HEK293T (cell line): Measurements from ENCODE around the gene IVNS1ABP.
A peak's percentile ranks its signal among the peaks of the same experiment; 100 is the strongest.
"Not testable (repeated sequence)": the region's sequence is repeated elsewhere in the genome, so short reads cannot be mapped to it uniquely, and the experiment has no call there.

Experiments used
- CTCF ChIA-PET: fragments of 350-600 bp; formaldehyde crosslinking; extraction: SDS; loops from one replicate; lab custom pipeline; 2021; ENCODE audit warnings: antibody characterized with exemption, inconsistent platforms; lab: Yijun Ruan, JAX
- POLR2A ChIA-PET: fragments of 350-600 bp; formaldehyde crosslinking; extraction: SDS; loops from one replicate; lab custom pipeline; 2020; ENCODE audit warnings: antibody characterized with exemption, inconsistent platforms; lab: Yijun Ruan, JAX
- DNase-seq: peaks from one replicate; pipeline ENCODE4 v3.0.0; 2012; ENCODE audit warnings: mixed read lengths; ENCODE audit errors: extremely low spot score
- ARNT ChIP-seq: fragments of 450-650 bp; IDR thresholded peaks from 2 replicates; pipeline ENCODE4 v1.6.1; 2017; ENCODE audit warnings: mild to moderate bottlenecking
- BHLHE40 ChIP-seq: fragments of 450-650 bp; IDR thresholded peaks from 2 replicates; pipeline ENCODE4 v1.6.1; 2016; ENCODE audit warnings: mild to moderate bottlenecking, moderate library complexity, borderline replicate concordance
- CTBP1 ChIP-seq: fragments of 450-650 bp; IDR thresholded peaks from 2 replicates; pipeline ENCODE4 v1.6.1; 2016; ENCODE audit warnings: borderline replicate concordance
- ELF4 ChIP-seq: fragments of 450-650 bp; IDR thresholded peaks from 2 replicates; pipeline ENCODE4 v1.6.1; 2017; ENCODE audit warnings: antibody characterized with exemption
- FOXA1 ChIP-seq: fragments of 450-650 bp; IDR thresholded peaks from 2 replicates; pipeline ENCODE4 v1.6.1; 2016; ENCODE audit warnings: mild to moderate bottlenecking
- FOXK2 ChIP-seq: fragments of 450-650 bp; IDR thresholded peaks from 2 replicates; pipeline ENCODE4 v1.6.1; 2016; ENCODE audit warnings: mild to moderate bottlenecking
- FOXM1 ChIP-seq: fragments of 450-650 bp; IDR thresholded peaks from 2 replicates; pipeline ENCODE4 v1.6.1; 2017; ENCODE audit warnings: mild to moderate bottlenecking, borderline replicate concordance
- HDGF ChIP-seq: fragments of 450-650 bp; IDR thresholded peaks from 2 replicates; pipeline ENCODE4 v1.6.1; 2017; ENCODE audit warnings: antibody characterized with exemption, borderline replicate concordance
- L3MBTL2 ChIP-seq: fragments of 450-650 bp; conservative IDR thresholded peaks from 2 replicates; pipeline ENCODE4 v1.6.1; 2016; ENCODE audit warnings: mild to moderate bottlenecking
- LEF1 ChIP-seq: fragments of 450-650 bp; IDR thresholded peaks from 2 replicates; pipeline ENCODE4 v1.6.1; 2017; ENCODE audit warnings: mild to moderate bottlenecking, borderline replicate concordance
- NFRKB ChIP-seq: fragments of 450-650 bp; IDR thresholded peaks from 2 replicates; pipeline ENCODE4 v1.6.1; 2016; ENCODE audit warnings: mild to moderate bottlenecking, moderate library complexity
- SP1 ChIP-seq: fragments of 450-650 bp; IDR thresholded peaks from 2 replicates; pipeline ENCODE4 v1.6.1; 2017
- SUZ12 ChIP-seq: fragments of 450-650 bp; IDR thresholded peaks from 2 replicates; pipeline ENCODE4 v1.6.1; 2016; ENCODE audit warnings: mild to moderate bottlenecking
- TARDBP ChIP-seq: fragments of 450-650 bp; IDR thresholded peaks from 2 replicates; pipeline ENCODE4 v1.6.1; 2016
- ZNF384 ChIP-seq: fragments of 450-650 bp; IDR thresholded peaks from 2 replicates; pipeline ENCODE4 v1.6.1; 2016
- TF ChIP-seq, protein P1 (sequence below): fragments of 450-650 bp; IDR thresholded peaks from 2 replicates; pipeline ENCODE4 v1.6.1; 2016

IVNS1ABP gene

DNA sequence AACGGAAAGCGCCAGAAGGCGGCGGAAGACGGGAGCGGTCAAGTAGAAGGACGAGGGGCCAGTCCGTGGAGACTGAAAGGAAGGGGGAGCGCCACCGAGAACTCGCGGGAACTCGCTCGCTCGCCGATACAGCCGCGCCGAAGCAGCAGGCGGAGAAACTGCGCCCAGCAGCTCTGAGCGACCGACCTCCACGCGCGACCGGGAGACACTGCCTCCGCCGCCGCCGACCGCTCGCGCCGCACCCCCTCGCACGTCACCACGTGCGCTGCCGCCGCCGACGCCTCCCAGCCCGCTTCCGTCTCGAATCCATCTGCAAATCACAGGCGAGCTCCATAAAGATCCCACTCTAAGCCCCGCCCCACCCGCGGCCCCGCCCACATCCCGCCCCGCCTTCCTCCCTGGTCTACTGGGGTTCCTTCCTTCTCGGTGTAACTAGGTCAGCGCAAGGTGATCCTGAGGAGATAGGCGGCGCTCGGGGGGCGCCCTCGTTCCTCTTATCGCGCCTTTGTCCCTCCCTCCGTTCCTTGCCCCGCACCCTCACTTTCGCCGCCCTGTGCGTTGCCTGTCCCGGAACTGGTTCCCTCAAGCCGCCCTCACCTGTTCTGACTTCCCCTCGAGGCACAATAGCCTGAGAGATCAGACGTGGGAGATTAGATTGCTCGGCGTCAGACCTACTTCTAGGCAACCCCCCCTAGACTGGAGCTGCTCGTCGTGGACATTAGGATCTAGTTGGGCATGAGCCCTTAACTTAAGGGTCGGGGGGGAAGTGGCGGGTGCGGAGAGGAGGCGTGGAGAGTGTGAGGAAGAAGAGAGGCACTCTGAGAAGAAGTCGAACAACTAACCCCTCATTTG lies at the start of gene IVNS1ABP:
Gene IVNS1ABP (minus strand): TSS at position 210 of the 852 bp plus-strand sequence. CDS start 7,750 bp downstream, outside the sequence.
- peak; percentile 95 for DNase-seq
- TF ChIP-seq NFRKB (no peak), CTBP1 (no peak), FOXM1 (peak; percentile 39; the same call in 1 of the 2 replicates), ZNF384 (no peak), SUZ12 (no peak), SP1 (no peak), ARNT (no peak), FOXA1 (no peak), L3MBTL2 (peak; percentile 94), ELF4 (peak; percentile 51), LEF1 (no peak), BHLHE40 (no peak), FOXK2 (no peak), TARDBP (peak; percentile 74; the same call in 1 of the 2 replicates), HDGF (no peak)
- TF ChIP-seq, protein P1, sequence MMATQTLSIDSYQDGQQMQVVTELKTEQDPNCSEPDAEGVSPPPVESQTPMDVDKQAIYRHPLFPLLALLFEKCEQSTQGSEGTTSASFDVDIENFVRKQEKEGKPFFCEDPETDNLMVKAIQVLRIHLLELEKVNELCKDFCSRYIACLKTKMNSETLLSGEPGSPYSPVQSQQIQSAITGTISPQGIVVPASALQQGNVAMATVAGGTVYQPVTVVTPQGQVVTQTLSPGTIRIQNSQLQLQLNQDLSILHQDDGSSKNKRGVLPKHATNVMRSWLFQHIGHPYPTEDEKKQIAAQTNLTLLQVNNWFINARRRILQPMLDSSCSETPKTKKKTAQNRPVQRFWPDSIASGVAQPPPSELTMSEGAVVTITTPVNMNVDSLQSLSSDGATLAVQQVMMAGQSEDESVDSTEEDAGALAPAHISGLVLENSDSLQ: no peak
- POLR2A ChIA-PET: interaction anchor here (0.6 to 1.5 kb wide), 3 partner anchors 18 to 329 kb away, joined by 3 to 5 read pairs (median 3); no protein-coding TSS in a partner anchor
- CTCF ChIA-PET: interaction anchor here (0.6 to 1.4 kb wide), 3 partner anchors 18 to 747 kb away, joined by 3 read pairs; no protein-coding TSS in a partner anchor

DNA sequence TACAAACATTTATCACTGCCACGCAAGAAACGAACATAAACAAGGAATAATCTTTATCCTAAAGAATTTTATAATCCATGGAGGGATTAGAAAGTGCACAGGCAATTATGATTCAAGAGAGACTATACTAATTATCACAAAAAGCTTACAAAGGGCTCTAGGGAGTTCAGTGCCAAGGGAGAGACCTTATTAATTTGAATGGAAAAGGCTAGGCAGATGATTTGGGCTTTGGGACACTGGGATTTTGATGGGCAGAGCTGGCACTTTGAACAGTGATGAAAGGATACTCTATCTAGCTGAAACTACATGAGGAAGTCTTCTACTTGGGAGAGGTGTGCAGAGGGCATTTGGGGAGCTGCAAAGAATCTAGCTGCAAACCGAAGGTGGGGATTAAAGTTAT lies 48.9 kb upstream of the IVNS1ABP start:
- POLR2A ChIA-PET: no interaction called here
- CTCF ChIA-PET: no interaction called here
- TF ChIP-seq FOXM1: no peak
- no peak for TF ChIP-seq TARDBP
- no peak for TF ChIP-seq NFRKB
- no peak for TF ChIP-seq SUZ12
- no peak for TF ChIP-seq ELF4
- no peak for TF ChIP-seq CTBP1
- no peak for TF ChIP-seq FOXK2
- no peak for TF ChIP-seq ZNF384
- no peak for TF ChIP-seq FOXA1
- no peak for TF ChIP-seq LEF1
- TF ChIP-seq L3MBTL2: no peak
- TF ChIP-seq SP1: no peak
- no peak for TF ChIP-seq BHLHE40
- DNase-seq: no peak

DNA sequence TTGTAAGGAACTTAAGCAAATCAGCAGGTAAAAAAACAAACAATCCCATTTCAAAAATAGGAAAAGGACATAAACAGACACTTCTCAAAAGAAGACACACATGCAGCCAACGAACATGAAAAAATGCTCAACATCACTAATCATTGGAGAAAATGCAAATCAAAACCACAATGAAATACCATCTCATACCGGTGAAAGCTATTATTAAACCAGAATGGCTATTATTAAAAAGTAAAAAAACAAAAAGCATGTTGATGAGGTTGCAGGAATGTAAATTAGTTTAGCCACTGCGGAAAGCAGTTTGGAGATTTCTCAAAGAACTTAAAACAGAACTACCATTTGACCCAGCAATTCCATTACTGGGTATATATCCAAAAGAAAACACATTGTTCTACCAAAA lies 47.5 kb upstream of the IVNS1ABP start:
- DNase-seq, CTCF ChIA-PET, POLR2A ChIA-PET: not testable (repeated sequence)

GRCh38 chr1:185363205-185363604 lies 46.2 kb upstream of the IVNS1ABP start:
- POLR2A ChIA-PET: no interaction called here
- TF ChIP-seq FOXM1 (no peak), FOXK2 (no peak), NFRKB (no peak), SUZ12 (no peak), BHLHE40 (no peak), TARDBP (no peak), HDGF (no peak), ELF4 (no peak), ZNF384 (no peak), FOXA1 (no peak), L3MBTL2 (no peak), SP1 (no peak), CTBP1 (no peak)
- CTCF ChIA-PET: no interaction called here

GRCh38 chr1:185360714-185361113 lies 43.7 kb upstream of the IVNS1ABP start:
- TF ChIP-seq L3MBTL2 (no peak), HDGF (no peak), TARDBP (no peak), CTBP1 (no peak), ELF4 (no peak), FOXM1 (no peak), ARNT (no peak)
- TF ChIP-seq, protein P1: no peak
- ChIA-PET CTCF (no interaction called here), POLR2A (no interaction called here)
- no peak for DNase-seq

More at GRCh38 chr1:185363205-185363604, 46.2 kb upstream of the IVNS1ABP start:
- DNase-seq: no peak

GRCh38 chr1:185358957-185359356 lies 41.9 kb upstream of the IVNS1ABP start:
- TF ChIP-seq SP1: no peak
- TF ChIP-seq HDGF: no peak
- TF ChIP-seq ELF4: no peak
- no peak for TF ChIP-seq LEF1
- TF ChIP-seq CTBP1: no peak
- TF ChIP-seq ARNT: no peak
- no peak for TF ChIP-seq FOXA1
- TF ChIP-seq TARDBP: no peak
- TF ChIP-seq ZNF384: no peak
- no peak for TF ChIP-seq FOXM1
- no peak for TF ChIP-seq SUZ12
- TF ChIP-seq L3MBTL2: no peak
- no peak for TF ChIP-seq BHLHE40
- no peak for TF ChIP-seq FOXK2
- TF ChIP-seq NFRKB: no peak
- TF ChIP-seq, protein P1: no peak
- POLR2A ChIA-PET: no interaction called here
- CTCF ChIA-PET: no interaction called here
- no peak for DNase-seq
